ENCODE results near the gene TCEAL2.

- TF ChIP-seq EZH2 (IDR thresholded peaks at IDR 0.05; ENCODE audit: borderline replicate concordance, low read length) (no peak), CTCF (conservative IDR thresholded peaks at IDR 0.05 in 1 of 2, IDR thresholded peaks at IDR 0.05 in 1 of 2; ENCODE audit: extremely low read depth in 1 of 2, insufficient read depth in 1 of 2, low read depth in 1 of 2, low read length in 2 of 2) (no peak)
Measured at GRCh38 chrX:102138064-102138463, 12.6 kb downstream of the TCEAL2 start.
